Measurements from ENCODE around the gene CCNJ.
A peak's percentile ranks its signal among the peaks of the same experiment; 100 is the strongest.
"Not testable (repeated sequence)": the region's sequence is repeated elsewhere in the genome, so short reads cannot be mapped to it uniquely, and the experiment has no call there.

The CCNJ gene, protein sequence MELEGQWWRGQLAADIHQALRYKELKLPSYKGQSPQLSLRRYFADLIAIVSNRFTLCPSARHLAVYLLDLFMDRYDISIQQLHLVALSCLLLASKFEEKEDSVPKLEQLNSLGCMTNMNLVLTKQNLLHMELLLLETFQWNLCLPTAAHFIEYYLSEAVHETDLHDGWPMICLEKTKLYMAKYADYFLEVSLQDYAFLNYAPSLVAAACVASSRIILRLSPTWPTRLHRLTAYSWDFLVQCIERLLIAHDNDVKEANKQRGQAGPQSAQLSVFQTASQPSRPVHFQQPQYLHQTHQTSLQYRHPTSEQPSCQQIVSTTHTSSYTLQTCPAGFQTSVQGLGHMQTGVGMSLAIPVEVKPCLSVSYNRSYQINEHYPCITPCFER

DNA sequence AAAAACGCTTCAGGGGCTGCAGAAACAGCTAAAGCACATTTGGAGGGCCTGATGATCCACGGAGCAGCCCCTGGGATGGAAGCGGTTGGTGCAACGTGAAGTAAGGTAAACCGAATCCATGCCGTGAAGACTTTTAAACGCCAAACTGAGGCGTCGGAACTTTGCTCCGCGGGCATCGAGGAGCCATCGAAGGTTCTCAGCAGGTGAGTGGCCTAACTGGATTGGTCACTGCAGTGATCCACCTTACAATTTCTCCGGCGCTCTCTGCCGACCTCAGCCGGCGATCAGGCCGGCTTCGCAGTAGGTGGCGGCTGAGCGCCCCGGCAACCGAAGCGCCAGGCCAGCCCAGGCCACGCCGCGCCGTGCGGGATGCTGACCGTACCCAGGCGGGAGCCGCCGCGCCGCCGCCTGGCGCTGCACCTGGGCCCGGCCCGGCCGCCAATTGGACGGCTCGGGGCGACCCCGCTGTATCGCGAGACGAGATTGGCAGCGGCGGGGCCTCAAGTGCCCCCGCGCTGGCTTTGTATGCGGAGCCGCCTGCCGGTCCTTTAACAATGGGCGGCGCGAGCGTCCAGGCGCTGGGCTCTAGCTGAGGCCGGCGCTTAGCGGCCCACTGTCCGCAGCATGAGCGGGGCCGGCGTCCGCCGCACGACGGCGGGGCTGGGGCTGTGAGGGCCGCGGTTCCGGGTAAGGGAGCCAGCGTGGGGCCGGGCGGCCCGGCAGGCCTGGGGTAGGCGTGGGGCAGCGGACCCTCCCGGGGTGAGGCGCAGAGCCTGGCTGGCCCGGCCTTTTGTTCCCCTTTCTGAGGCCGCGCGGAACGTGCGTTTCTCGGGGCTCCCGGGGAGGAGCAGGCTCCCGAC lies at the start of gene CCNJ:
CCNJ (plus strand) TSS at position 551 of the 860 bp plus-strand sequence. CDS start 811 bp downstream, outside the sequence.
- DNase-seq = peak; percentile 89

- not testable (repeated sequence) for DNase-seq
Measured at GRCh38 chr10:95994376-95994775, 49.0 kb upstream of the CCNJ start.

DNA sequence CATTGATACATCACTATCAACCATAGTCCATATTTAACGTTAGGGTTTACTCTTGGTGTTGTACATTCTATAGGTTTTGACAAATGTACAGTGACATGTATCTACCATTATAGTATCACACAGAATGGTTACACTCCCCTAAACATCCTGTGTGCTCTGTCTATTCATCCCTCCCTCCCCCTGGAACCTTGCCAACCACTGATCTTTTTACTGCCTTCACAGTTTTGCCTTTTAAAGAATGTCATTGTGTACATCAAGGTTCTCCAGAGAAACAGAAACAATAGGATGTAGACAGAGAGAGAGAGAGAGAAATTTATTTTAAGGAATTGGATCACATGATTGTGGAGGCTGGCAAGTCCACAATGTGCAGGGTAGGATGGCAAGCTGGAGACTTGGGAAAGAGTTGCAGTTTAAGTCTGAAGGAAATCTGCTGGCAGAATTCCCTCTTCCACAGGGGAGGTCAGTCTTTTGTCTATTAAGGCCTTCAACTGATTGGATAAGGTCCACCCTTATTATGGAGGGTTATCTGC lies 45.1 kb upstream of the CCNJ start:
- DNase-seq = no peak

- no peak for DNase-seq
Measured at GRCh38 chr10:96013956-96014355, 29.4 kb upstream of the CCNJ start.

DNA sequence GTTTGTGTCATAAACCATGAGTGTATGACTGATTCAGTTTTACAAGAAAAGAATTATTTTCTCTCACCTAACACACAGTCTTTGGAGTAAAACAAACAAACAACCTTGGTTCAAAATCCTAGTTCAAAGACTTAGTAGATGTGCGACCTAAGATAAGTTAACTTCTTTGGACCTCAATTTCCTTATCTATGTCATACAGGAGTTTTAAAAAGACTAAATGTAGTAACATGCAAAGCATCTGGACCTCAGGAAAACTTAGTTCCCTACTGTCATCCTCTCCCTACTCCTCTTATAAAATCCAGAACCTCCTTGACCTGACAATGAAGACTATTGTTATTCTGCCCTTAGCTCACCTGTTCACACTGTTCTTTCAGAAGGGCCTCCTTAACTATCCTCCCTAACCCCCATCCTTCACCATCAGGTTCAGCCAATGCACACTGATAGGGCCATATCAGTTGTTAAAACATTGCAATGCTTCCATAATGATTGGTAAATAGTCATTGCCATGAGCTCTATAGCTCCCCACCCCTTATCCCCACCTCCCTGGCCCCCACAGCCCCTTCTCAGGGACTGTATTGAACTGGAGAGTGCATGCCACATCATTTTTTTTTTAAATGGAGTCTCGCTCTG lies 28.8 kb upstream of the CCNJ start:
- no peak for DNase-seq

- DNase-seq = peak; percentile 50
Measured at GRCh38 chr10:96017191-96017687, 26.1 kb upstream of the CCNJ start.

- DNase-seq = no peak
Measured at GRCh38 chr10:96021332-96021731, 22.1 kb upstream of the CCNJ start.

- no peak for DNase-seq
Measured at GRCh38 chr10:96022739-96023138, 20.6 kb upstream of the CCNJ start.

- DNase-seq = no peak
Measured at GRCh38 chr10:96023168-96023567, 20.2 kb upstream of the CCNJ start.

GRCh38 chr10:96025566-96025965 lies 17.8 kb upstream of the CCNJ start:
- peak; percentile 2 for DNase-seq

GRCh38 chr10:96034625-96035024 lies 8.8 kb upstream of the CCNJ start:
- no peak for DNase-seq

GRCh38 chr10:96038476-96039387 lies 4.7 kb upstream of the CCNJ start:
- DNase-seq = no peak

DNA sequence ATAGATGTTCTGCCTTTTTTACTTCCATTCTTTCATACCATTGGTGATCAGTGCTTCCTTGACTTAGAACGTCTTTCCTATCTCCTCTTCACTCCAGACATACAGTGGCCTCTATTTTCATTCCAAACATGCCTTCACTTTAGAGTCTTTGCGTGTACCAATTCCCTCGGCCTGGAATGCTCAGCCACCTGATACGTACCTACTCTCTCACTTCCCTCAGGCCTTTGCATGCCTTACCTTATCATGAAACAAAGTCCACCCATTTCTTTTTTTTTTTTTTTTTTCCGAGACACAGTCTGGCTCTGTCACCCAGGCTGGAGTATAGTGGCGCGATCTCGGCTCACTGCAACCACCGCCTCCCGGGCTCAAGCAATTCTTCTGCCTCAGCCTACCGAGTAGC lies 2.2 kb upstream of the CCNJ start:
- DNase-seq = no peak

- peak; percentile 51 for DNase-seq
Measured at GRCh38 chr10:96043893-96044715, 721 bp downstream of the CCNJ start.

DNA sequence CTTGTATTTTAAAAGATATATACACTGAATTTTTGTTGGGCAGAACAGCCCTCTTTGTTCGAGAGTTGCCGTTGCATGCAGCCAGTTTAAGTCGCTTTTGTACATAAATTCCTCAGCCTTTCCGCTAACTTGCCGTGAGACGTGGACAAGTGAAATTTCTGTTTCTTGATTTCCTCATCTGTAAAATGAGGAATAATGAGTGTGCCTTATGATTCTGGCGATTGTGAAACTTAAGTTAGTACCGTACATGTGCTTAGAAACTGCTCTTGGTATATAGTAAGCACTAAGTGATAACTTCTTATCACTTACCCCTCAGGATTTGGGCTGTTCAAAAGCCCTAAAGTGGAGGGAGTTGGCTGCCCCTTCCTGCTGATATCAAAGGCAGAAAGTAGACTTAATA lies 1.4 kb downstream of the CCNJ start:
- DNase-seq = peak; percentile 19

DNA sequence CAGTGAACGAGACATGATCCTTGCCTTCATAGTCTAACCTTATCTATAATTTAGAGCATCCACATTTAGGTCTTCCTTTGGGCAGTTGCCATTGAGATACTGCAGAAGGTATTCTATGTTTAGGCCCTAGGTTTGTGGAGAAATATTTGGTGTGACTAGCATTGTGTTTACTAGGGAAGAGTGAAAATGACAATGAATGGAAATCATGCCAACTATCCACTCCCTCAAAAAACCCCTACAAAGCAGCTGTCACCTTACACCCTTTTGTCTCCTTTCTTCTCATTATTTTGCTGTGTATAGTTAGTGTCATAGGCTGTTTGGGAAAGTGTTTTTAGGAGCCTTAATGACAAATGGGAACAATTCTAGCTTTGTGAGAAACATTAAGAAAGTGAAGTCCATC lies 3.2 kb downstream of the CCNJ start:
- DNase-seq = no peak

GRCh38 chr10:96047004-96047649 lies 3.7 kb downstream of the CCNJ start:
- DNase-seq = no peak

DNA sequence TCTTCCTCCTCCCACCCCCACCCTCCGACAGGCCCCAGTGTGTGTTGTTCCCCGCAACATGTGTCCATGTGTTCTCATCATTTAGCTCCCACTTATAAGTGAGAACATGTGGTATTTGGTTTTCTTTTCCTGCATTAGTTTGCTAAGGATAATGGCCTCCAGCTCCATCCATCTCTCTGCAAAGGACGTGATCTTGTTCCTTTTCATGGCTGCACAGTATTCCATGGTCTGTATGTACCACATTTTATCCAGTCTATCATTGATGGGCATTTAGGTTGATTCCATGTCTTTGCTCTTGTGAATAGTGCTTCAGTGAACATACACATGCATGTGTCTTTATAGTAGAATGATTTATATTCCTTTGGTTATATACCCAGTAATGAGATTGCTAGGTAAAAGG lies 4.5 kb downstream of the CCNJ start:
- not testable (repeated sequence) for DNase-seq

- DNase-seq = no peak
Measured at GRCh38 chr10:96049340-96049739, 6.0 kb downstream of the CCNJ start.

- DNase-seq = no peak
Measured at GRCh38 chr10:96053985-96054384, 10.6 kb downstream of the CCNJ start.
